CD4-positive, alpha-beta T cell treated with Interferon gamma for 1 hour (primary cell): ENCODE results near the gene DKKL1.
"Not testable (repeated sequence)": the region's sequence is repeated elsewhere in the genome, so short reads cannot be mapped to it uniquely, and the experiment has no call there.

Experiments used
- DNase-seq: peaks from one replicate; pipeline ENCODE4 v3.0.0-alpha.2; 2020

Gene DKKL1

GRCh38 chr19:49363268-49364082 lies at the start of gene DKKL1:
DKKL1 (plus strand) TSS chr19:49363877; CDS start chr19:49363999, 122 bp downstream.
- peak; percentile 86 for DNase-seq

DNA sequence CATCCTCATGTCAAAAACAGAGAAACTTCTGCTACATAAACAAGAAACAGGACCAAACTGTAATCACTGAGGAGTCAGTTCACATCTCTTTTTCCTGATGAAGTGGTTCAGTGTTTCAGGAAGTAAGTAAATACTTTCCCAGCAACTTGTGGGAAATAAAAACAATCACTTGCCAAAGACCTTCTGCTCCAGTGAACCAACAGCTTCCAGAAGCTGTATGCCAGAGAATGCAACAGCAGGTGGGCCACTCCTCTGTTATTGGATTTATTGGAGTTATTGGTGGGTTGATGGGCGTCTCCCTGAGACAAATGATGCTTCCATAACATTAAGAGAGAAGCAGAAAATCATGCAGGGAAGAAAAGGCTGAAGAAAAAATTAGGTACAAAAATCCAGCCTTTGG lies 48.6 kb upstream of the DKKL1 start:
- no peak for DNase-seq

GRCh38 chr19:49316284-49316683 lies 47.4 kb upstream of the DKKL1 start:
- DNase-seq = no peak

- DNase-seq = no peak
These were observed 45.4 kb upstream of the DKKL1 start for GRCh38 chr19:49318296-49318695.

GRCh38 chr19:49324801-49325576 lies 38.7 kb upstream of the DKKL1 start, which contains the start of gene SLC6A16:
SLC6A16 (minus strand) TSS chr19:49325191; CDS start chr19:49311347, 13,844 bp downstream.
- DNase-seq = no peak

DNA sequence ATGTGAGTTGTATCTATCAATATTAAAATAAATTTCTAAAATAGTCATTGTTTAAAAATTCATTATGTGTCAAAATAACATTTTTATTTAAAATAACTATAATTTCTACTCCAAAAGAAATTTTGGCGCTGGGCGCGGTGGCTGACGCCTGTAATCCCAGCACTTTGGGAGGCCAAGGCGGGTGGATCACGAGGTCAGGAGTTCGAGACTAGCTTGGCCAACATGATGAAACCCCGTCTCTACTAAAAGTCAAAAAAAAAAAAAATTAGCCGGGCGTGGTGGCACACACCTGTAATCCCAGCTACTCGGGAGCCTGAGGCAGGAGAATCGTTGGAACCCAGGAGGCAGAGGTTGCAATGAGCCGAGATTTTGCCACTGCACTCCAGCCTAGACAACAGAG lies 37.9 kb upstream of the DKKL1 start:
- DNase-seq = not testable (repeated sequence)

DNA sequence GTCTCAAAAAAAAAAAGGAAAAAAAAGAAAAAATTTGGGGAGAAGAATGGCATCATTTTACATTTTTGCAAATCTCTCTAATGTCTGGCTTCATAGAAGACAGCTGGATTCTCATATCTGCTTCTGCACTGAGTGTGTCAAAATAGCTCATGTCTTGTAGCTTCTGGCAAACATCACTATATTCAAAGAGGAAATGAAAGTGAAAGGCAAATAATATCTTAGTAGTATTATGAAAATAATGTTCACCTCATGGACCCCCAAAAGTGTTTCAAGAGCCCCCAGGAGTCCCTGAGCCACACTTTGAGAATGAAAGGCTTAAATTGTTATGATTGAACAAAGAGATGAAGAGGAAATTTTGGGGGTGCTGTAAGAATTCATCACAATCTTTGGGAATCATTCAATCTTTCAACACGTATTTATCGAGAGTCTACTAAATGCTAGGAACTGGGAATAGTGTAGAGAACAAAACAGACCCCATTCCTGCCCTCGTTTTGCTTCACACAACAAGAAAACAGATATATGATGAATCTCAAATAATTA lies 37.4 kb upstream of the DKKL1 start:
- DNase-seq = no peak

DNA sequence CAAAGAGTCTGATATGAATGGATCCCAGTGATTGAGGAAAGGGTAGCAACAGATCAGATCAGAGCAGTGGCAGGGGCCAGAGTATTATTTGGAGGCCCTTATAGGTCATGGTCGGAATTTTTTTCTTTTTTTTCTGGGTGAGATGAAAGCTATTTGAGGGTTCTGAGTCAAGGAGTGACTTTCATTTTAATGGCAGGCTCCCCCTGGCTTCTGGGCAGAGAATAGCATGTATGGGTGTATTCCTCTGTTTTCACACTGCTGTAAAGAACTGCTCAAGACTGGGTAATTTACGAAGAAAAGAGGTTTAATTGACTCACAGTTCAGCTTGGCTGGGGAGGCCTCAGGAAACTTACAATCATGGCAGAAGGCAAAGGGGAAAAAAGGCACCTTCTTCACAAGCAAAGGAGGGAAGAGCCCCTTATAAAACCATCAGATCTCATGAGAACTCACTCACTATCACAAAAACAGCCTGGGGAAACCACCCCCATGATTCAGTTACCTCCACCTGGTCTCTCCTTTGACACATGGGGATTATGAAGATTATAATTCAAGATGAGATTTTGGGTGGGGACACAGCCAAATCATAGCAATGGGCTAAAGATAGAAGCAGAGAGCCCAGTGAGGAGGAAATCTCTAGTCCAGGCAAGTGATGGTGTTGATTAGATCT lies 35.7 kb upstream of the DKKL1 start:
- peak; percentile 35 for DNase-seq

GRCh38 chr19:49328741-49329140 lies 34.9 kb upstream of the DKKL1 start:
- no peak for DNase-seq

GRCh38 chr19:49331187-49331586 lies 32.5 kb upstream of the DKKL1 start:
- DNase-seq = not testable (repeated sequence)

DNA sequence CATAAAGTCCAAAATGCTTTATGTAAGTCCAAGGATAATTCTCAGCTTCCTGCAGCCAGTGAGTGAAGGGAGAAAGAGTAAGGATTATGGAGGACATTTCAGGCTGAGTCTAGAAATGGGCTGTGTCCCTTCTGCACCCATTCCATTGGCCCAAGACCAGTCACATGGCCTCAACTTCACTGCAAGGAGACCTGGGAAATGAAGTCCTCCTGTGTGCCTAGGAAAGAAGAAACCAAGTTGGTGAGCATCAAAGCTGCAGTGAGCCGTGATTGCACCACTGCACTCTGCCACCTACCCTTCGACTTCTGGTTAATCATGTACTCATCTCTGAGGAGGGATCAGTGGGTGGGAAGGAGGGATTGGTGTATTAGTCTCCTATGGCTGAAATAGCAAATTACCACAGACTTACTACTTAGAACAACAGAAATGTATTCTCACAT lies 32.0 kb upstream of the DKKL1 start:
- peak; percentile 64 for DNase-seq

GRCh38 chr19:49332691-49333417 lies 30.8 kb upstream of the DKKL1 start:
- DNase-seq = not testable (repeated sequence)

DNA sequence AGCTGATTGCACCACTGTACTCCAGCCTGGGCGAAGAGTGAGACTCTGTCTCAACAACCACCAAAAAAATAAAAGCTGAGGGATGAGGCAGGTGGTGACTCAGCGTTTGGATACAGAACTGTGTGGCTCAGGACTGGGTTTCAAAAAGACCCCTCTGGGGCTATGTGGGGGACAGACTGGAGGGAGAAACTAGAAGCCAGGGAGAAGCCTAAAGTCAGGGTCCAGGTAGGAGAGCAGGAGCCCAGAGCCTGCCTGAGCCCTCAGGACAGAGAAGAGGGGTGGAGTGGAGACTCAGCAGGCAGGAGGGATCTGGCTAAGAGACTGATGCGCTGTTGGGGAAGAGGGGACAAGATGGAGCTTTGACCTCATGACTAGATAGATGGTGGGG lies 30.3 kb upstream of the DKKL1 start:
- no peak for DNase-seq

DNA sequence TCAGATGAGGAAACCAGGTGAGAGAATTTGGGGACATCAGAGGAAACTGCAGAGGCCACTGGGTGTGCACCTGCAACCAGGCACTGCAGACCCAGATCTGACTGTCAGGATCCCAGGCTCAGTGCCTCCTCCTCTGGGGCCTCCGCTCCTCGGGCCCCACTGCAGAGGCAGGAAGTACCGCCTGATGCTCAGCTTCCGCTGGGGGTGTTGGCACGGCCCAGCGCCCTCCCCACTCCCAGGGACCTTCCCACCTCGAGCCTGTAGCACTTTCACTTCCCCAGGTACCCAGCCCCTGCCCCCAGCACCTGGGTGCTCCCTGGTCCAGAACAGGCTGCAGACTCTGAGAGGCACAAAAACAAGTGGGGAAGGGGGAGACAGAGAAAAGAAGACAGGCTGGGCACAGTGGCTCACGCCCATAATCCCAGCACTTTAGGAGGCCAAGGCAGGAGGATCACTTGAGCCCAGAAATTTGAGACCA lies 29.8 kb upstream of the DKKL1 start:
- DNase-seq = peak; percentile 84

GRCh38 chr19:49335071-49335783 lies 28.4 kb upstream of the DKKL1 start, which contains the start of gene CD37:
CD37 (plus strand) TSS chr19:49335406; CDS start chr19:49335541, 135 bp downstream.
- peak; percentile 63 for DNase-seq

DNA sequence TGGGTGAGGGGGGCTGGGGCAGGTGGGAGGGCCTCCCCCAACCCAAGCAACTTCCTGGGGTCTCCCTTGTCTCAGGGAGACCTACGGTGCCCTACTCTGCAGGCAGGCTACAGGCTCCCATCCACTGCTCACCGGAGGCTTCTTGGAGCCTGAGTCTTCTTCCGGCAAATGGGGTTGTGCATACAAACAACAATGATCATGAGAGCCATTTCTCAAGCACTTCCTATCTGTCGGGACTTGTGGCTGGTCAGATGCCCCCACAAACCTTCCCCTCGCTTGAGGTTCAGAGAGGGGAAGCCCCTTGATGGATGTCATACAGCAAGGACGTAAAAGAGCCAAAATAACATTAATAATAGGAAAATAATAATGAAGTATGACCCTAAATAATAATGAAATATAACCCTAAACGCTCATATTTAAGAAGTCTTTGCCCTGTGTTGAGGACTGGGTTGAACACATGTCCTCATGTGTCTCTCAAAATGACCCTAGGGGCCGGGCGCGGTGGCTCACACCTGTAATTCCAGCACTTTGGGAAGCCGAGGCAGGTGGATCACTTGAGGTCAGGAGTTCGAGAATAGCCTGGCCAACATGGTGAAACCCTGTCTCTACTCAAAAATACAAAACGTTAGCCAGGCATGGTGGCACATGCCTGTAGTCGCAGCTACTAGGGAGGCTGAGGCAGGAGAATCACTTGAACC lies 27.7 kb upstream of the DKKL1 start:
- peak; percentile 29 for DNase-seq

GRCh38 chr19:49336482-49337266 lies 27.0 kb upstream of the DKKL1 start:
- DNase-seq = no peak

DNA sequence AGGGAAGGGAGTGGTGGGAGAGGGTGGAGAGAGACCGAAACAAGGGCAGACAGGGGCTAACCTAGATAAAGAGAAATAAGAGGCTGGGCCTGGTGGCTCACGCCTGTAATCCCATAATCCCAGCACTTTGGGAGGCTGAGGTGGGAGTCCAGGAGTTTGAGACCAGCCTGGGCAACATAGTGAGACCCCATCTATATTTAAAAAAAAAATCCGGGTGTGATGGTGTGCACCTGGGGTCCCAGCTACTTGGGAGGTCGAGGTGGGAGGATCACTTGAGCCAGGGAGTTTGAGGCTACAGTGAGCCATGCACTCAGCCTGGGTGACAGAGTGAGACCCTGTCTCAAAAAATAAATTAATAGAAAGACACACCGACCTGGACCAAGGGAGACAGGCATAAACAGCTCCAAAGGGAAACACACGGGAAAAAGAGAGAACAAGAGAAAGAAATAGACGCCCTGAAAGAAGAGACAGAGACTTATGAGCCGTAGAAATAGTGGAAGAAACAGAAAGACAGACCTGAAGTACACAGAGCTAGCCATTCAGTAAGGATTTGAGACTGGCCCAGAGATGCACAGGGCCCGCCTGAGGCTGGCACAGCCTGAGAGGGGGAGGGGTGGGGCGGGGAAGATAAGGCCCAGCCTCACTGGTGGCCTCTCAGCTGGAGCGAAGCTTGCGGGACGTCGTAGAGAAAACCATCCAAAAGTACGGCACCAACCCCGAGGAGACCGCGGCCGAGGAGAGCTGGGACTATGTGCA lies 26.2 kb upstream of the DKKL1 start:
- no peak for DNase-seq

DNA sequence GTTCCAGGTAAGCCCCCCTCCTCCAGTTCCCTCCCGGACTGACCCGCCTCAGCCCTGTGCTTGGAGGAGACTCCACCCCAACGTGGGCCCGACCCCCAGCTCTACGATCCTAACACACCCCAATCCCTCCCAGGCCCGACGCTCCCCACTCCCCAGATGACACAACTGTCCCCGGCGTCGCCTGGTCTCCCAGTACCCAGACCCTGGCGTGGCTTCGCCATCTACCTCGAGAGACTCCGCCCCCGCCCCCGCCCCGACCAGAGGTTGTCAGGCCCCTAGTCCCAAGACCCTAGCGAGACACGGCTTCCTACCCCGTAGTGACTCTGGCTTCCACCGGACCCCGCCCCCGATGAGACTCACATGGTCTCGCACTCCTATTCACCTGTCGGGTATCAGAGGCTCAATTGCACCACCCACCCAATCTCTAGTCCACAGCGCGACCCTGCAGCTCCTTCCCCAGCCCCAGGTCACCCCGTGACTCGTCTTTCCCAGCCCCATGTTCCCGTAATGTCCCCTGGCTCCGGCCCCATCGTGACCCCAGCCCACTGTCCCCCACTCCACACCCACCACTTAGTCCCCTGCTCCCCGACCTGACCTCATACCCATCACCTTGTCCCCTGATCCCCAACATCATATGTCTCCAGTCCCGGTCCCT lies 25.5 kb upstream of the DKKL1 start:
- no peak for DNase-seq
